Stimulated activated CD8-positive, alpha-beta memory T cell treated with anti-CD3 and anti-CD28 coated beads, Interleukin-15, amount 100 ng/mL, for 24 hours (primary cell): ENCODE results near the gene ARID4A.
A peak's percentile ranks its signal among the peaks of the same experiment; 100 is the strongest.
"Not testable (repeated sequence)": the region's sequence is repeated elsewhere in the genome, so short reads cannot be mapped to it uniquely, and the experiment has no call there.

Experiments used
- DNase-seq: peaks from one replicate; pipeline ENCODE4 v3.0.0-alpha.2; 2020; ENCODE audit warnings: low read depth

The ARID4A gene

DNA sequence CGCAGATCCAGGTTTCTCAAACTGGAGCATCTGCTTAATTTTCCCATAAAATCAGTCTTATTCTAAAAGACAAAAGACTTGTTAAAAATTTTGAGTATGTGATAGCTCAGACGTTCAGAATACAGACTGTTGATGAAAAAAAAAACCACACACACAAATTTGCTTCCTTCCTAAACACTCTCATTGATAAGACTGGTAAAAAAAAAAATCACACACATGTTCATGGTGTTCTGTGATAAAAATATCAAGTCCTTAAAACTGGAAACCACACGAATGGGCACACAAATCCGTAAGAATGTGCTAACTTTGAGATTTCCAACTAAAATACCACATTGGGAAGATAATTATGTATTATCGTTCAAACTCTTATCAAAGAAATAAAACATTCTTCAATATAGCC lies 6.7 kb upstream of the ARID4A start:
- DNase-seq = no peak

DNA sequence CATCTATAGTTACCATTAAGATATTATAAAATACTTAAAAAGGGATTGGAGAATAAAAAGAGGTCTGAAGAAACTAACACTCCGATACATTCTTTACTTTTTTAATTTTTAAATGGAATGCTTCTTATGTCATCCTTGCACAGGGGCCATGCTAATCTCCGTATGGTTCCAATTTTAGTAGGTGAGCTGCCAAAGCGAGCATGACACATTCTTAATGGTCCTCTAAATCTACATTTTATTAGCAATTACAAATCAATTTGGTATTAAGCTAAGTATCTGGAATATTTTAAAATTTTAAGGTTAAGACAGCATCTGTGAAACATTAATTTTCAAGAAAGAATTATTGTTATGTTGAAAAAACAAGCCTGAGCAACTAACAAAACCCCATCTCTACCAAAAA lies 6.2 kb upstream of the ARID4A start:
- DNase-seq = no peak

DNA sequence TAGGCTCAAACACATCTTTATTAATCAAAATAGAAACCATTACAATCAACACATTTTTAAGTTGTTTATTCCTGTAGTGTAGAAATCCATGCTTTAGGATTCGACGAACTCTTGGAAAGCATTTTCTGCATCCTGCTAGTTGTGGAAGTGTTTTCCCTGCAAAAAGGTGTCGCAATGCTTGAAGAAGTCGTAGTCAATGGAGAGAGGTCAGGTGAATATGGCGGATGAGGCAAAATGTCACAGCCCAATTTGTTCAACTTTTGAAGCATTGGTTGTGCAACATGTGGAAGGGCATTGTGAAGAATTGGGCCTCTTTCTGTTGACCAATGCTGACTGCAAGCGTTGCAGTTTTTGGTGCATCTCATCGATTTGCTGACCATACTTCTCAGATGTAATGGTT lies 4.2 kb upstream of the ARID4A start:
- no peak for DNase-seq

DNA sequence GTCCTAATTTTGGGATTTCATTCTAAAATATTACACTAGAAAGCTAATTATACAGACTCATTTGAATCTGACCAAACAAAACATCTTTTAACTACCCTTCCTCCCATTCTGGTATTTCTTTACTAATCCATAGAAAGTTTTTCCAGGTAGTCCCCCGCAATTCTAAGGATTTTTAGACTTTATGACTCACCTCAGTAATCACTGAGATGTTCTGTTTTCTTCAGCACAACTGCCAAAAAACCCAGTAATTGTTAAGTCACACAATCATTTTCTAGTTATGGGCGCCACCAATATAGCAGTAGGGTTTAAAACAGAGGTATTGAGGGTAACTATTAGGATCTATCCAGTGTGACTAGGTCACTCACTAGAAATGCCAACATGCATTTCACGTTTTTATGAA lies 1.6 kb upstream of the ARID4A start:
- no peak for DNase-seq

DNA sequence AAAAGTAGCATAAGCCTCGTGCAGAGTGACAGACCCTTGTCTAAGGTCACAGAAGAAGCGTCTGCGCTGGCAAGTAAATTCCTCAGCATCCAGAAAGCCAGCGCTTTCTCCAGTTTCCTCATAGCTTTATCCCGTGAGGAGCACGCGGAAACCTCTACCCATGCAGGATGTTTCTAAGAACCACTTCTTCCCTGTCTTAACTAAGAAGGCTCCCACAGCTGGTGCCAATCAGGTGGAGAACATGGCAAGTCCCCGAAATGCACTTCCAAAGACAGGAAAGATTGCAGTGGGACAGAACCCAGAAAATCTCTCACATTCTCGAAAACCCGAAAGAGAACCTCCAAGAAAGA lies 968 bp upstream of the ARID4A start:
- no peak for DNase-seq

DNA sequence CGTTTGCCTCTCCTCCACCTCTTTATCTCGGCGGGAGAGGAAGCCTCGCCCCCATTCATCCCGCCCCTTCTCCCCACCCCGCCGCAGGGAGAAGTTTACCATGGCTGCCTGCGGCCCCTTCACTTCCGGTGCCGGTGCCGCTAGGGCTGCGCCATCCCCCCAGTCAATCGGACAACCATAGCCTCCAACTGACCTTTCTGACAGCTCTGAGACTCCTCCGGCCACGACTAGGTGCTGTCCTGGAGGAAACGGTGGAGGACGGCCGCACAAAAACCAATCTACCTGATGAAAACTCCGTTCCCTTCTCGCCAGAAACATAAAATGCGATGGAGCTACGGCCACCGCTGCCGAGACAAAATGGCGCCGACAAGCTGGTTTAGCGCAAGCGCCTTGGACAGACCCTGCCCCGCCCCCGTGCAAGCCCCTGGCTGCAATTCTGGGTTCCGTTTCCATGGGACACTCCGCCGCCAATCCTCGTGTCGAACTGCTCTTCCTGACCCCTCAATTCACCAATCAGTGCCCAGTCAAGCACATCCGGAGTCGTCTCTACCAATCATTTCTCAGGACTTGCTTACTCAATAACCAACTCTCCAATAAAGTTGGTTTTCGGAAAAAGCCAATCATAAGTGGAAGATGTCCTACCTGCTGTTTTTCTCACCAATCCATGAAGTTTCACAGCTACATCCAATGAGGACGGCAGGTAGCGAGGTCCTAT lies 436 bp upstream of the ARID4A start:
- DNase-seq = peak; percentile 94

DNA sequence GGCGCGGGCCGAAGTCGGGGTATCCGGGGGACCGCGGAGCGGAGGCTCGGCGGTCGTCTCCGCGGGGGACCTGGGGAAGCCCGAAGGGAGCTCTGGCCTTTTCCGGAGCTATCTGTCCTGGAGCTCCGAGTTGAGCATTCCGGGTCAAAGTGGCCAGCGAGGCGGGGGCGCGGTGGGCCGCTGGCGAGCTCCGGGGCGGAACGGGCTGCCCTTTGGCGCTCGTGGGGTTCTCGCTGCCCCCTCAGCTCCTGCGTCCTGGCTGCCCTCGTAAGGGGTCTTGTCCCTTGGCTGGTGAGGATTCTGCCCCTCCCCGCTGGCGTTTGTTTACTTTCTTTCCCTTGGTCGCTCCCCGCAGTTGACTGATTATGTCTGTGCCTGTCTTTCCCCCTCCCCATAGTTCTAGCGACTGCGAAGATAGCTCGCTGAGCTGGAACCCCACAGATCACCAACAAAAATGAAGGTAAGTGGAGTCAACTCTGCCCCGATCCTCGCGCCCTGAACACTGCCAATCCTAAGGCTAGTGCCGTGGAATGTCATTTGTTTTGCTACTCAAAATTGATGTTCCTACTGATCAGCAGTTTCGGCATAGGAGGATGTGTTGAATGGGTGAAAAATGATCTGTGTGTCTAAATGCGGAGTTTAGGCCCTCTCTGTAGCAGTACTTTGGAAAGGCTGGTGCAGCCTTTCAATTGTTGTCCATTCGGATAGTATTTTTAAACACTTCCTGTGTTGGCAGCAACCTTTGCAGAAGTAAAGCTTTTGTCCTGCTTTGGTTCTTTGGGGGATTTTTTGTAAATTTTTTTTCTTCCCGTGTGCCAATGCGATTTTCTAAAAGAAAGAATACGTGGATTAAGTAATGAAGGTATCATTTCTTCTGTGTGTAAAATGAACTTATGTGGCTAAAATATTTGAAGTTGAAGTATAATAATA lies 1.3 kb downstream of the ARID4A start:
- DNase-seq = peak; percentile 5

DNA sequence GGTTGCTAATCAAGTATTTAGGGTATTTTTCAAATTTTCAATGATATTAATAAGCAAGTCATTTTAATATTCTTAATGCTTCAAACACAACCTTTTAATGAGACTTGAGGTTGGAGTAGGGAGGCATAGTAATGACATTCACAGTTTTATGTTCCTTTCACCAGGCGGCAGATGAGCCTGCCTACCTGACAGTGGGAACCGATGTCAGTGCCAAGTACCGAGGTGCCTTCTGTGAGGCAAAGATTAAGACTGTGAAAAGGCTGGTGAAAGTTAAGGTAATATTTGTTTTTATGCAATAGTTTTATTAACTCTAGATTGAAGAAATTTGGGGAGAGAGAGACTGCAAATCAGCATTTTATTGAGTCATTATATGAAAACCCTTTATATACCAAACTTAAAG lies 3.1 kb downstream of the ARID4A start:
- DNase-seq = no peak

DNA sequence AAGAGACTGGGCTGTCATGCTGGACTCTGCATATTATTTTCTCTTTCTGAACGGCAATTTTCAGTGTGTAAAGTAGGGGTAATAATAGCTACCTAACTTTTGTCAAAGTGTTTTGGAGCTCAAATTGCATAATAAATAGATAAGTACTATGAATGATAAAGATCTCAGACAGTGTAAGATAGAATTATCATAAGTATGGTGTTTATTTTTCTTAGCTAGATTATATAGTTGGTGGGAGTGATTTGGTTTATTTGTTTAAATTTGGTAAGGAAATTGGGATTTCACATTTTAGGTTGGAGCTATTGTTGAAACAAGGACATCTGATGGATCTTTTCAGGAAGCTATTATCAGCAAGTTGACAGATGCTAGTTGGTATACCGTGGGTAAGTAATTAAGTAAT lies 7.4 kb downstream of the ARID4A start:
- DNase-seq = no peak

DNA sequence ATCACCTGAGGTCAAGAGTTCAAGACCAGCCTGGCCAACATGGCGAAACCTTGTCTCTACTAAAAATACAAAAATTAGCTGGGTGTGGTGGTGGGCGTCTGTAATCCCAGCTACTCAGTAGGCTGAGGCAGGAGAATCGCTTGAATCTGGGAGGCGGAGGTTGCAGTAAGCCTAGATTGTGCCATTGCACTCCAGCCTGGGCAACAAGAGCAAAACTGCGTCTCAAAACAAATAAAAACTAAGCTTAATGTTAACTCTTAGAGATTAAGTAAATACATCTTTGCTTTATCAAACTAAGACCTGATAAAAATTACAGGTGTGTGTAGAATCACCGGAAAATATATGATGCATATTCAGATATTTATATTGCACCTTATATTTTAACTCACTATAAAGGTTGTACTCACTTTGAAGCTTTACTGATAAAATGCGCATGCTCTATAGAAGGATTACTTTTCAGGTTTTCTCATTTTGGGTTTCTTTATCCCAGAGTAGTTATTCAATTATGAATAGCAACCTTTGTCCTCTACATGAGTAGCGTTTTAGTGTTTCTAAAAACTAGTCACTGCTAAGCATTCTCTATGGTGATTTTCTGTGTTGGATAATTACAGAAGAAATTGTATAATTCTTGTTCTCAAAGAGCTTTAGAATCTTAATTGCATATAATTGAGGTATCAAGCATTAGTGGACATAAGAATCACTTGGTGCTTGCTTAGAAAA lies 9.4 kb downstream of the ARID4A start:
- no peak for DNase-seq

DNA sequence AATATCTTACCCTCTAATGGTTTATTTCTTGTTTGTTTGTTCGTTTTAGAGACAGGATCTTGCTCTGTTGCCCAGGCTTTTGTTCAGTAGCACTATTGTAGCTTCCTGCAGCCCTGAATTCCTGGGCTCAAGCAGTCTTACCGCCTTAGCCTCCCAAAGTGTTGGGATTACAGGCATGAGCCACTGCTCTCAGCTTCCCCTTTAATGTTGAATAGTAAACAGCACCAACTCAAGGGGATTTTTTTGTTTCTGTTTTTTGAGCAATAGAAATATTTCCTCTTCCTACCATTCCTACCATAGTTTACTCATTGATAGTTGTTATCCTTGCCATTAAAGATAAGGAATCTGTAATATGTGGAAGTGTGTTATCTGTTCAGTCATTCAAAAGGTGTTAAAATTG lies 10.7 kb downstream of the ARID4A start:
- no peak for DNase-seq

DNA sequence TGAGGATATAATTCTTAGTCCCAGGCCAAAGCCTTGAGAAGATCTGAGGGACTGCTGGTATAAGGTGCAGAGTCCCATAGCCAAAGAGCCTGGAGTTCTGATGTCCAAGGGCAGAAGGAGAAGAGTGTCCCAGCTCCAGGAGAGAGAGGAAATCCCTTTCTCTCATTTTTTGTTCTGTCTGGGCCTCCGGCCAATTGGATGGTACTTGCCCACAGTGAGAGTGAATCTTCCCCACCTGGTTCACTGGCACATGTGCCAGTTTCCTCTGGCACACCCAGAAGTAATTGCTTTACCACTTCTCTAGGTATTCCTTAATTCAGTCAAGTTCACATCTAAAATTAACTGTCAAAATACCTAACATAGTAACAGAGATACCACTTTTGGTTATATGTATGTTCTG lies 15.3 kb downstream of the ARID4A start:
- no peak for DNase-seq

DNA sequence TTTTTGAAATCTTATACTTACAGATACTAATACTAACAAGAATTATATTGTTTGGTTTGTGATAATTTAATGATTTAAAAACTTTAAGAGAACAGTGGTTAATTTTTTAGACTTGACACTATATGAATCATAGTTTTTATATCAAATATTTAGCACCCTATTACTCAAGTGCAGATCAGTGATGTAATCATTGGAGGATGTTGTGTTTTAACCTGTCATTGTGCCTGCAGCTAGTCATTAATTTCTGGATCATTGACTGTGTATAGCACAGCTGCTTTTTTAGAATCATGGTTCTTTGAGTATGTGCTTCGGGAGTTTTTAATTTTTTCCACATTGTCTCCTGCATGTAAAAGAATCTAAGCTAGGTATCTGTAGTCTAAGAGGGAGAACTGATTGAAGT lies 17.3 kb downstream of the ARID4A start:
- DNase-seq = no peak

DNA sequence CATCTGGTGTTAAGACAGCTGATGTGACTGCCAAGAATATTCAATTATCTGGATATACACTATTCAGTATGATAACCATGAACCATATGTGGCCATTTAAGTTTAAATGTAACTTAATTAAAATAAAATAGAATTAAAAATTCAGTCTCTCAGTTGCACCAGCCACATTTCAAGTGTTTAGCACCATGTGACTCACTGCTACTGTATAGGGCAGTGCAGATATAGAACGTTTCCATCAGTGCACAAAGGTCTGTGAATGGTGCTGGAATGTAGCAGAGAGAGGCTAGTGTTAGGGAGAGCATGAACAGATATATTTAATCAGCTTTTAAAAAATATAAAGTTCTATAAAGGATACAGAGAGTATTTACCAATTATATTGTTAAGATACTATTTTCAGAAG lies 28.7 kb downstream of the ARID4A start:
- DNase-seq = no peak

DNA sequence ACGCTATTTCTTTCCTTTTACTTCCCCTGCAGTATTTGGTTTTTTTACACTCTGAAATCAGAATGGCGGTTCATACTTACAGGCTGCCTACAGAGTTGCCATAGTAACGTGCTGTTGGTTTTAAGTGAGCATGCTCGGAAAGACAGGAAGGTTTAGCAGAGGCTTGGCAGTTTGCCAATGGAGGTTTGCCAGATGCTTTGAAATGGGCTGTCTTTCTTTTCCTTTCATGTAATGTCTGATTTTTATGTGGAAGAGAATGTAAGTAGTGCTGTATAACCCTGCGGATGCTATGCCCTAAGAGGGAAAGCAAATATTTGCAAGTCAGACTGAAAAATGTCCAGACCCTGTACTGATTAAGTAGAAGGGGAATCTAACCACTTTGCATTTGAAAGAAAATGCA lies 32.8 kb downstream of the ARID4A start:
- DNase-seq = peak; percentile 45

DNA sequence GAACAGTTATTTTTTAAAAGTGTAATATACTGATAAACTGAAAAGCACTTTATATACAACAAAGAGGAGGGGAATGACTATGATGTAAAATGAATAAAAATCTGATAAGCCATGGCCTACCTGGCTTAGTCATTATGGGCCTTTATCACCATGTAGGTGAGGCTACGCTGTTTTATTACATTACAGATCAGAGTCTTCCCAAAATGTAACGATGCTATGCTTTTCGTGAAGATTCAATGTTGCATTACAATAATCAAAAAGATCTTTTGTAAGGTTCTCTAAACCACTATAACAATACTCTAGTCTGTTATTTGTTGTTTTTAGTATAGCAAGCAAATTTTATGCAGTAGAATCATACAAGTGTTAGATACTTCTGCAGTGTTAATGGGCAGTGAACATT lies 34.2 kb downstream of the ARID4A start:
- DNase-seq = no peak

DNA sequence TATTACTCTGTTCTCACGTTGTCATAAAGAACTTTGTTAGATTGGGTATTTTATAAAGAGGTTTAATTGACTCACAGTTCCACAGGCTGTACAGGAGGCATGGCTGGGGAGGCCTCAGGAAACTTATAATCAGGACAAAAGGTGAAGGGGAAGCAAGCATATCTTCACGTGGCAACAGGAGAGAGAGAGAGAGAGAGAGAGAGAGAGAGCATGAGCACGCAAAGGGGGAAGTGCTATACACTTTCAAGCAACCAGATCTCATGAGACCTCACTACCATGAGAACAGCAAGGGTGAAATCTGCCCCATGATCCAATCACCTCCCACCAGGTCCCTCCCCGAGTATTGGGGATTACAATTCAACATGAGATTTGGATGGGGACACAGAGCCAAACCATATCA lies 41.3 kb downstream of the ARID4A start:
- not testable (repeated sequence) for DNase-seq

DNA sequence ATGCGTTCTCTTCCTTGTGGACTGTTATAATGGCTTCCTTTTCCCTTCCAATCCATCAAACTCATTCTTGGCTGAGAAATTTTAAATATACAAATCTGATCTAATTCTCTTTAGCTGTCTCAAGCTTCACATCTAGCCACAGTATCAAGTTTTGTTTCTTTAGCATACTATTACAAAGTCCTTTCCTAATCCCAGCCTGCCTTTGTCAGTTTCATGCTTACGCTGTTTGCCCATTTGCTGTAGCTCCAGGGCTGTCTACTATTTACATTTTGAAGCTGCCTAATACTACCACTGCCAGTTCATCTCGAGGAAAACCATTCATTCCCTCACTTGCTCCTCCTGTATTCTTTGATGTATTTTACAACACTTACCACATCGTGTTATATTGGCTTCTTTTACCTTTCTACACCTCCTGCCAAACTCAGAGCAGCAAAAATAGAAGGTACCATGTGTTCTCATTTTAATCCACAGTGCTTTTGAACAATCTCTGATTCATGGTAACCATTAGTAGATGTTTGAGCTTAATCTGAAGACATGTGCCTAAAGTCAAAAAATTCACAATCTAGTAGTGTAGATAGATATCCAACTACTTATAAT lies 42.9 kb downstream of the ARID4A start:
- no peak for DNase-seq

DNA sequence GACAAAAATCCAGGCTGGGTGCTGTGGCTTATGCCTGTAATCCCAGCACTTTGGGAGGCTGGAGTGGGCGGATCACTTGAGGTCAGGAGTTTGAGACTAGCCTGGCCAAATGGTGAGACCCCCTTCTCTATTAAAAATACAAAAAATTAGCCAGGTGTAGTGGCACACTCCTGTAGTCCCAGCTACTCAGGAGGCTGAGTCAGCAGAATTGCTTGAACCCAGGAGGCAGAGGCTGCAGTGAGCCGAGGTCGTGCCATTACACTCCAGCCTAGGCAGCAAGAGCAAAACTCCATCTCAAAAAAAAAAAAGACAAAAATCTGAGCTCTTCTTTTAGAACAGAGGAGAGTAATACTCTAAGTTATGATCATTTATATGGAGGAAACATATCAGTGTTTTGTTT lies 45.2 kb downstream of the ARID4A start:
- DNase-seq = not testable (repeated sequence)

DNA sequence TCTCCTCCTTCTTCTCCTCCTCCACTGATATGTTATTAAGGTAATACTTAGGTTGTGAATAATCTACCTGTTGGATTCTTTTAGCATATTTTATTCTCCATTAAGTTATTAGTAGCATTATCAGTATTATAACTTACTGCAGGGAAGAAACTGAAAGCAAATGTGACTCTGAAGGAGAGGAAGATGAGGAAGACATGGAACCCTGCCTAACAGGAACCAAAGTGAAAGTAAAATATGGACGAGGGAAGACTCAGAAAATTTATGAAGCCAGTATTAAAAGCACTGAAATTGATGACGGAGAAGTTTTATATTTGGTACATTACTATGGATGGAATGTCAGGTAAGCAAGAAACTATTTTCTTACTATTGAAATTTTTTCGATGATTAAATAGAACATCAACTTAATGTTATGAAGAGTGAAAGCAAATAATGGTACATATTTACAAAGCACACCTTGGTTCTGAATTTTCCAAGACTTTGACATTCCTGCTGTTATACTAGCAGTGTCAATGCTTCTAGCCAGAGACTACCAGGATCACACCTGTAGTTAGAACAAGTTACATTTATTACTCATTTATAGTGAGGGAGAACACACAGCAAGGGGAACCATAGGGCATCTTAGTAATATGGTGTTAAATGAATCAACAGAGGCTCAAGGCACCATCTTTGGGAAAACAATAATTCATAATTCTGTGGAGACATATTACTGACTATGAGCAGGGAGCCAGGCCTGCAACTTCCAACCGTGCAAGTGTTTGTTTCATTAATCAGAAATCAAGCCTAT lies 55.4 kb downstream of the ARID4A start:
- DNase-seq = no peak

DNA sequence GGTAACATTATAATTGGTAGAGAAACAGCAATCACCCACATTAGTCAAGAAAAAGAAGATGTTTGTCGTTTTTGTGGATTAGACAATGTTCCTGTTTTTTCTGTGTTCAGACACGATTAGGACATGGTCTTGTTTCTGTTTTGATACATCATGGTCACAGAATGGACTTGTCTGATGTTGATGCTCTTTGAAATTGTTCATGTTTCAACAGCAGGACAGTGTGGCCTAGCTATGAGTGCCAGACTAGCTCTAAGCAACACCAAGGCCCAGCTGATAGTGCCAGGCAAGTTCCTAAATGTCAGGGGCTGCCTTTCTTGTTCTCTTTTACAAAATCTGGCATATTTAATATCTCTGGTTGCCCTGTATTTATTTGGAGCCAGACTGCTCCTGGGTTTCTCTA lies 56.5 kb downstream of the ARID4A start:
- no peak for DNase-seq

DNA sequence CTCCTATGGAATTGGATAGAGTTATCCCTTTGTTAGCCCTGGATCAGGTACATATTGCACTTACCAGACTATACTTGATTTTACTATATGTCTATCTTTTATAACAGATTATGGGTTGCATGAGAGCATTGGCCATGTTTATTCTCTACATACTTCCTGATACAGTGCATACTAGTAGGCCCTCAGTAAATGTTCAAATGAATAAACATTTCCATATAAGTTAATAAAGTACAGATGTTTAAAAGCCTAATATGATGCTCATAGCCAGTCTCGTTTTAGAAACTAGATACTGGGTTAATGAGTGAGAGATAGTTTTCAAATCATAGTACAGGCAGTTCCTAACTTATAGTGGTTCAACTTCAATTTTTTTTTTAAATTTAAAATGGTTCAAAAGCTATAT lies 57.9 kb downstream of the ARID4A start:
- DNase-seq = no peak
